UCSD-AML1 (cell line): ENCODE data around the gene NAP1L1.

Source experiments
- DNase-seq: peaks from one replicate; lab custom pipeline; 2025; ENCODE audit not compliant: unreplicated experiment; lab: John Stamatoyannopoulos, UW

Gene NAP1L1

GRCh38 chr12:76084863-76085519 lies 506 bp upstream of the NAP1L1 start:
- DNase-seq, result no peak

DNA sequence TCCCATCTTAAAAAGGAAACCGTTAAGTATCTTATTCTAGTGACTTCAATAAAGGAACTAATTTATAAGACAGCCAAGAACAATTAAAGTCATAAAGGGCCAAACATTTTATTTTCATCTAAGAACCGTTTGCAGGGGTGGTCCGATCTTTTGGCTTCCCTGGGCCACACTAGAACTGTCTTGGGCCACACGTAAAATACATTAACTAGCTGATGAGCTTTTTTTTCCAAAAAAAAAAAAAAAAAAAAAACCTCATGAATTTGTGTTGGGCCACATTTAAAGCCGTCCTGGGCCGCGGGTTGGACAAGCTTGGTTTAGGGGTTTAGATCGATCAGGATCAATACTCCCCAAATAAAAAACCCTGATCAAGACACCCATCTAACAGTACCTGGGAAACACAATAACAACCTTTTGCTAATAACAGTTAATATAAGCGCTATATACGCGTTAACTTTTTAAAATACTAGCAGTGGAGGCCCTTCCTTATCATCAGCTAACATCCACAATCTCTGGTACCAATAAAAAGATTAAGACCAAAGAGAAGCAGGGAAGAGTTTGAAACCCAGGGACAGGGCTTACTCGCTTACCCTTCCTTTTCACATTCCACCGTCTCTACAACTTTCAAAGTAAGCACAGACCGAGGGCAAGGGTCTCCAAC lies 1.1 kb downstream of the NAP1L1 start:
- no peak for DNase-seq

- DNase-seq, result no peak
Observed at GRCh38 chr12:76081909-76082308, 2.6 kb downstream of the NAP1L1 start.

DNA sequence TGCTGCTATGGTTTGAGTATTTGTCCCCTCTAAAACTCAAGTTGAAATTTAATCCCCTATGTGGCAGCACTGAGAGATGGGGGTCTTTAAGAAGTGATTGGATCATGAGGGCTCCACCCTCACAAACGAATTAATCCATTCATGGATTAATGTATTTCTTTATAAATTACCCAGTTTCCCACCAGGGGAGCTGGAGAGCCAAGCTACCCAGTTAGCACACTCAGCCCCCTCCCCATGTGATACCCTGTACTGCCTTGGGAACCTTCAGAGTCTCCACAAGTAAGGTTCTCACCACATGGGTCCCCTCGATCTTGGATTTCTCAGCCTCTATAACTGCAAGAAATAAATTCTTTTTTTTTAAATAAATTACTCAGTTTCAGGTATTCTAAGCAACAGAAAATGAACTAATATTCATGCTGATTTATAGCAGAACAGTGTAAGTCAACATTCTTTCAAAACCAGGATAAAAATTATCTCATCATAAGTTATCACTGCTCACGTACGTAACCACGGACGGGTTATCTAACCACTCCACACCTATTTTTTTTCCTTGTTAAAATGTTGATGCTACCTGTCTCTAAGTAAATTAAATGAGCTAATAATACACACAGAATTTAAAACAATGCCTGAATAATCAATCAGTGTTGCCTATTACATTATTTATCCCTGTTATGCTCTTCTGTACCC lies 3.6 kb downstream of the NAP1L1 start:
- no peak for DNase-seq

GRCh38 chr12:76080017-76080728 lies 4.3 kb downstream of the NAP1L1 start:
- no peak for DNase-seq

DNA sequence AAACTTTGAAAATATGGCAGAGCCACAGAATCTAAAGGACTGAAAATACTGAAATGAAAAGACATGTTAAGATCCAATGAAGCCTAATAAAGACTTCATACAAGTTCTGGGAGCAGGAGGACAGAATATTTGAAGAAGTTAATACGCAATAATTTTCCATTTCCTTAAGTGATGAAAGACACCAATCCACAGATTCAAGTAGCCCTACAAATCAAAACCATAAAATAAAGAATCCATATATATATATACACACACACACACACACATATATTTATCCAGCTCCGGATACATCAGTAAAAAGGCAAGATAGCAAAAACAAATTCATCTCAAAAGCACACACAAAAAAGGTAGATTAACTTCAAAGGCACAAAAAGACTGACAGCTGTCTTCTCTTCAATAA lies 5.7 kb downstream of the NAP1L1 start:
- DNase-seq, result no peak

DNA sequence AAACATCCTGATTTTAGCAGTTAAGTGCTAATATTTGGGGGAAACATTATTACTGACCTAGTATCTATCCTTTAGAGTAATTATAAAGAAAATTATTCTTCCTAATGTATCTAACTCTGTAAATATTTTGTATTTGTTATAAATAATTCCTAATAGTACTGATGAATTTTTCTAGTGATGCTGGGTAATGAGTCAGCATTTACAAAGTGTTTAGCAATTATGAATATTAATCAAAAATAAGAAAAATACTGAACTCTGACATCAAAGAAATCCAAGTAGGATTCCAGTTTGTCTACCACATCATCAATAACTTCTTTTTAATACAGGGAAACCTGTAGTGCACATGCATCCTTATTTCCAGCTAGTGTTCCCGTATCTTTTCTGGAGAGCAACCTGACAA lies 9.0 kb downstream of the NAP1L1 start:
- DNase-seq, result no peak

GRCh38 chr12:76074701-76075336 lies 9.7 kb downstream of the NAP1L1 start:
- DNase-seq, result no peak

GRCh38 chr12:76073561-76073960 lies 10.9 kb downstream of the NAP1L1 start:
- no peak for DNase-seq

DNA sequence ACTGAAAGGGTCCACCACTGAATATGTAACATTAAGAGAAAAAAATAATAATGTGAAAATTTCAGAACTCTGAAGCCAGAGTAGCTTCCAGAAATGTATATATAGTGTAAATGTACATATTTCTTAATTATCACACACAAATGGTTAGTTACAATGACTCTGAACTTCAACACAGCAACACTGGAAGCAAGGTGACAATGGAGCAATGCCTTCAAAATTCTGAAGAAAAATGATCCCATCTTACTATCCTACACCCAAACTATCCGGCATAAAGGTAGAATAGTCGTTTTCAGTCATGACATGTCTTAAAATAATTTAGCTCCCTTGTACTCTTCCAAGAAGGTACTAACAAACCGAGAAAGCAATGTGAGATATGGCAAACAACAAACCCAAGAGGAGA lies 11.9 kb downstream of the NAP1L1 start:
- no peak for DNase-seq

DNA sequence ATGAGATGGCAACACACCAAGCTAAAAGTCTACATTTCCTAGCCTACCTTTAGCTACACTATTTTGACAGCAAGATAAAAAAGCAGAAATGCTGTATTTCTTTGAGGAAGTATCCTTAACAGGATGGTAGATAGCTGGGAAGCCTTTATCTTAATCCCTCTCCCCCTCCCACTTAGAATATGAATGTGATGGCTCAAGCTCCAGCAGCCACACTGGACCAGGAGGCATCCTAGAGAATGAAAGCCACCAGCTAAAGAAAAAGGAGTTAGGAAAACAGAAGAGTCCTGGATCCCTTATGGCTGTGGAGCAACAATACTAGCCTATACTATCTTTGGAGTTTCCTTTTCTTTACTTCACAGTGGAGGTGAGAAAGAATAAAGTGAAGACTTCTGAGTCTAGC lies 15.1 kb downstream of the NAP1L1 start:
- no peak for DNase-seq

GRCh38 chr12:76065917-76066316 lies 18.6 kb downstream of the NAP1L1 start:
- no peak for DNase-seq

DNA sequence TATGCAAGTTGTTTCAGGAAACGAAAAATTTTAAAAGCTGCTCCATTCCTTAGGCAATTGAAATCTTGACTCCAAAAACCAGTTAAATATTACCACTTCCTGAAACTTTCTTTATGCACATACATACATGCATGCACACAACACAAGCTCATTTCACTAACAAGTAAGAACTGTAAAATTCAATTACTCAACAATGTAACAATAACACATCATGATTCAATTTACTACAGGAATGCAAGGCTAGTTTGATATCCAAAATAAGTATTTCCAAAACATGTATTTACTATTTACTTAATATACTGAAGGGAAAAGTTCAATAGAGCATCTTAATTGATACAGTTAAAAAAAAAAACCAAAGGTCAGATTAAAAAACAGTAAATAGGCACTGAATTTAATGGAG lies 19.6 kb downstream of the NAP1L1 start:
- no peak for DNase-seq

DNA sequence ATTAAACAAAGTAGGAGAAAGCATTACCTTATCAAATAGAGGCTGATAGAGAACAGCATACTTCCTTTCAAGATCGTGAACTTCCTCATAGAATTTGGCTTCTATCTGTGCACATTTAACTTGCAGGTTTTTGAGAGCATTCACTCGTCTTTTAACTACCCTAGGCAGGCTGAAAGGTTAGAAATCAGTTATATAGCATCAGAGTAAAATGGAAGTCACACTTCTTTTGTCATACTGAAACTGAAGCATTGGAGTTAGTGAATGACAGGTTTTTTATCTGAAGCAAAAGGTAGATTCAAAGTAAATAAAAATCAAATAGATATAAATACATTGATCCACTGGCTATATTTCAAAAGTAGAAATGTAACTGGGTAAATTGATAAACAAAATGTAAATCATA lies 24.4 kb downstream of the NAP1L1 start:
- no peak for DNase-seq

DNA sequence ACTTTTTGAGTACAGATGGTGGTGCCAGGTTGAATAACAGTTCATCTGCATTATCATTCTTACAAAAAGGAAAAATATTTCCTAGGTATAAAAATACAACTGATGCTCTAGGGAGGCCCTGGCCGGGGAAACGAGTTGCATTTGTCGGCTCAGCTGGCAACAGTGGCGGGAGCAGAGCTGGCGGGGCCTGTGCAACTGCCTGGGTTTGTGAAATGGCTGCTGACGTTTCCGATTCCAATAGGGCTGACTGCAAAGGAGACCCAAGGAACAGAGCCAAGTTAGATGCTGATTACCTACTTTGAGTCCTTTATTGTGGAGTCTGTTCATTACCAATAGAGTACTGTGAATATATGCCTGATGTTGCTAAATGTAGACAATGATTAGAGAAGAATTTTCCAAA lies 27.2 kb downstream of the NAP1L1 start:
- DNase-seq, result no peak

GRCh38 chr12:76055393-76055792 lies 29.1 kb downstream of the NAP1L1 start:
- no peak for DNase-seq

- no peak for DNase-seq
Observed at GRCh38 chr12:76049575-76050251, 34.8 kb downstream of the NAP1L1 start.

- no peak for DNase-seq
Observed at GRCh38 chr12:76047742-76048141, 36.7 kb downstream of the NAP1L1 start.

GRCh38 chr12:76047060-76047459 lies 37.4 kb downstream of the NAP1L1 start:
- no peak for DNase-seq

GRCh38 chr12:76043377-76043776 lies 41.1 kb downstream of the NAP1L1 start:
- DNase-seq, result no peak

GRCh38 chr12:76042147-76042546 lies 42.3 kb downstream of the NAP1L1 start:
- no peak for DNase-seq
